GM21576 (cell line): ENCODE measurements around the gene MALRD1.

Source experiments
- ATAC-seq: cut with Tn5 transposase; IDR thresholded peaks from one replicate; pipeline ENCODE4 v1.9.1; 2021; ENCODE audit warnings: mild to moderate bottlenecking, moderate library complexity; ENCODE audit not compliant: unreplicated experiment

The MALRD1 gene

GRCh38 chr10:19048489-19048888 lies at the start of gene MALRD1:
TSS of gene MALRD1 (plus strand) at chr10:19048801. CDS start at chr10:19048939, 138 bp downstream.
- no peak for ATAC-seq

- no peak for ATAC-seq
Observed at GRCh38 chr10:19003341-19003740, 45.3 kb upstream of the MALRD1 start.

GRCh38 chr10:19012111-19012510 lies 36.5 kb upstream of the MALRD1 start:
- no peak for ATAC-seq

GRCh38 chr10:19014034-19014433 lies 34.6 kb upstream of the MALRD1 start:
- no peak for ATAC-seq

DNA sequence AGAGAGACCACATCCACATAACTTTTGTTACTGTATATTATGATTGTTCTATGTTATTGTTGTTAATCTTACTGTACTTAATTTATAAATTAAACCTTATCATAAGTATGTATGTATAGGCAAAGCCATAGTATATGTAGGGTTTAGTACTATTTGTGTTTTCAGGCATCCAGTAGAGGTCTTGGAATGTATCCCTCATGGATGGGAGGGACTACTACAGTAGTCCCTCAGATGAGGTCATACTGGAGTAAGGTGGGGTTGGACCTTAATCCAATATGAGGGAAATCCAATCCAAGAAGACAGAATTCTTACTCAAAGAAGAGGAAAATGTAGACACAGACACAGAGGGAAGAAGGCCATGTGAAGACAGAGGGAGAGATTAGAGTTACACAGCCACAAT lies 34.1 kb upstream of the MALRD1 start:
- ATAC-seq, result no peak

- no peak for ATAC-seq
Observed at GRCh38 chr10:19017116-19017890, 31.3 kb upstream of the MALRD1 start.

DNA sequence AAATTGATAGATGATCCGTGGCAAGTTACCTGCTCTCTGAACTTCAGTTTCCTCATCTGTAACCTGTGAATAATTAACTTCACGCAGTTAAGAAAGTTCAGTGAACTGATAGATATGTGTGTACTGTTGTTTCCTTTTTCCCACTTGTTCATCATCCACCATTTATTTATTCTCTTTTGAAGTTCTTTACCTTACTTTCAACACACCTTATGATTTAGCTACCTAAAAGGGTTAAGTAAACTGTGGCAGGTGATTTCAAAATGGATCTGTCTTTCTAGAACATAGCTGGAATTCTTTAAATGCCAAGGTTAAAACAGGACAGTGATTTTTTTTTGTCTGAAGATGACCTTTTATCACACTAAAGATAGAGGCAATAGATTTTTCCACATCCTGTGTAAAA lies 27.4 kb upstream of the MALRD1 start:
- ATAC-seq, result no peak

DNA sequence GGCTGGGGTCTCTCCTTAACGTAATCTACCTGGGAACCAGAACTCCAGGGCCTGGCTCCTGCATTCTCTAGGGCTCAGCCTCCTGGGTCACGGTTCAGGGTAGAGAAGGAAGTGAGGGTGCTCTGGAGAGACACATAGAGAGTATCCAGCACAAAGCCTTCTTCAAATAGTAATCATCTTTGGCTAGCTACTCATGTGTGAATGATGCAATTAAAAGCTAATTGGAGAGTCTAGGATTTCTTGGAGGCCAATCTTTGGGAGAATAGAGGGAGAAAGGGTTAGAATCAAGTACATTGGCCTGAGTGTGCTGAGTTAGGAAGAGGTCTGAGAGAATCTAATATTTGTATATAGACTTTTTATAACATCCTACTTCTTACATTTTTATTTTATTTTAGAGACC lies 24.0 kb upstream of the MALRD1 start:
- no peak for ATAC-seq

- ATAC-seq, result no peak
Observed at GRCh38 chr10:19031763-19032162, 16.8 kb upstream of the MALRD1 start.

DNA sequence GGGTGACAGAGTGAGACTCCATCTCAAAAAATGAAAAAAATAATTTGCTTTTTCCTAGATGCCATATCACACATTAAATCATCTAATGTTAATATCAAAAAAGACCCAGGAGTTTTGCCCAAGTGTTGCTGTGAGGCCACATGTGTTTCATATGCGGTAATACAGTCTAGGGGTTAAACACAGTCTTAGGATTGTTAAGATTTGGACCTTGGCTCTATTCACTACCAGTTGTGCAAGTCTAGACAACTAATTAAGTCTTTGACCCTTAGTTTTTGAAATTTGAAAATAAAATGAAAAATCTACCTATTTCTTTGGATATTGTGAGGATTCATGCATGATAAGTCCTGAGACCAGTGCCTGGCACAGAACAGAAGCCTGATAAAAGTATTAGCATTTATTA lies 14.9 kb upstream of the MALRD1 start:
- ATAC-seq, result no peak

DNA sequence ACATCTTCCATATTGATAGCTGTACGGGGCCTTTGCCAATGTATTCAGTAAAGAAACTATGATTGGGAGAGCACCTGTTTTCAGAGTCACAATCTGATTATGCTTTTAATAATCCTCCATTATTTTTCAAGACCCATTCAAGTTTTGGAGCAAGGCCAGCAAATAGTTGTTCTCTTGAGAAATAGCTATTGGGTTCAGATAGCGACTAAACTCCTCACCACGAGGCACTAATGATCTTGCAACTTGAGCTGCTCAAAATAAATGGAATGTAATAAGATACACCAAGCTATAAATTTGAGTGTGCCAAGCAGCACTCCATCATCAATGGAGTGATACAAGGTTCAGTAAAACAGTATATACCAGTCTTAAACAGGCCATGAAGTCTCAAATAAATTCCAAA lies 7.4 kb upstream of the MALRD1 start:
- no peak for ATAC-seq

GRCh38 chr10:19043431-19043830 lies 5.2 kb upstream of the MALRD1 start:
- no peak for ATAC-seq

- ATAC-seq, result no peak
Observed at GRCh38 chr10:19046679-19047078, 1.9 kb upstream of the MALRD1 start.

GRCh38 chr10:19048891-19049290 lies 290 bp downstream of the MALRD1 start:
- ATAC-seq, result no peak

GRCh38 chr10:19049567-19049966 lies 966 bp downstream of the MALRD1 start:
- ATAC-seq, result no peak

DNA sequence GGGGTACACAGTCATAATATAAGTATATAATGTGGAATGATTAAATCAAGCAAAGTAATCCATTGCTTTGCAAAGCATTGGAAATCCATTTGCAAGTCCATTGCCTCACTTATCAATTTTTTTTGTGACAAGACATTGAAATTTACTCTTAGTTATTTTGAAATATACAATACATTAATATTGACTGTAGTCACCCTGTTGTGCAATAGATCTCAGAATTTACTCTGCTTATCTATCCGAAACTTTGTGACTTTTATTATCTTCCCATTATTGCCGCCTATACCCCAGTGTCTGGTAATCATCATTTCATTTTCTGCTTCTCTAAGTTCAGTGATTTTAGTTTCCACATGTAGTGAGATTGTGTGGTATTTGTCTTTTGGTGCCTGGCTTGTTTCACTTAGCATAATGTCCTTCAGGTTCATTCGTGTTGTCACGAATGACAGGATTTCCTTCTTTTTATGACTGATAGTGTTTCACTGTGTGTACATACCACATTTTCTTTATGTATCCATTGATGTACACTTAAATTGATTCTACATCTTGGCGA lies 5.8 kb downstream of the MALRD1 start:
- no peak for ATAC-seq

GRCh38 chr10:19058046-19058445 lies 9.4 kb downstream of the MALRD1 start:
- no peak for ATAC-seq

DNA sequence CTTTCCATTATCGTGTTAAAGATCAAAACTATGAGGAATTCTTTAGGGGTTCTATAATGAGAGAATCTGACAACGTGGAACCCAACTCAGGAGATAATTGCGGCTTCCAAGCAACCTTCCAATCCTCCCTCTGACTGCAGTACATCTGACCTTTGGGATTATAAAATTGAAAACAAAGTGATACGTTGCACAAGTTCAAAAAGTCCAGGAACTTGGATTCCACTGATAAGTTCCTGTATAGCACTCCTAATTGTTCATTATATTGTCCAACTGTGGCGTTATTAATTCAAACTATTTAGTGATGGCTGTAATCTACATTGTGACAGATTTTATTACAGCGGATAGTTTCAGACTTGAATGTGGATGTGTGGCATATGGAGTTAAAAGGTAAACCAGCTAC lies 15.4 kb downstream of the MALRD1 start:
- no peak for ATAC-seq

- ATAC-seq, result no peak
Observed at GRCh38 chr10:19071946-19072345, 23.3 kb downstream of the MALRD1 start.

GRCh38 chr10:19077276-19077675 lies 28.7 kb downstream of the MALRD1 start:
- no peak for ATAC-seq

DNA sequence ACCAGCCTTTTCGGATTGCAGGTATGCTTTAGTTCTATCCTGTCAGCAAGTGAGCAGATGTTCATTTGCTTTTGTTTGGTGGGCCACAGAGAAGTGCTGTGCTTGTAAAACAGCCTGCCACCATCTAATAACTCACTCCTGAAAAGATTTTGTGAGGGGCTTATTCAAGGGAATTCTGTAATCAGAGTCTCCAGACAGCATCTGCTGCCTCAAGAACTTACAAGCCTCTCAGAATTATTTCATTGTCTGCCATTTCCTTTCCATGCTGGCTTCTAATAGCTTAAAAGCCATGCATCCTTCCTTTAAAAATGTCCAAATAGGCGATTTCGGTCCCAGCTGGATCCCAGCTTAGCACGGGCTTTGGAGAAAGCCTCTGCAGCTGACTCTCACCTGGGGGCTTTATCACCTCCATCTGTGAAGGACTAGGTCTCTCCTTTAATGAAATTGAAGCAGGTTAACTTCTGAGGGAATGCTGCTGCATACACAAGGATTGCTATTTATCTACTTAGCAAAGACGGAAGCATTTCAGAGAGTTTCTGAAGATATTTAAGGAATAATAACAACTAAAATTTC lies 48.0 kb downstream of the MALRD1 start:
- ATAC-seq, result no peak

- ATAC-seq, result no peak
Observed at GRCh38 chr10:19097151-19097550, 48.5 kb downstream of the MALRD1 start.
